GM12878 (cell line): Measurements from ENCODE around the gene NFYC. TPM values are rescaled to one million over a fixed set of nuclear protein-coding genes. Genes with fewer than 3 reads are reported as not detected.

Source experiments
- ATAC-seq: fragments of 200-7000 bp; cut with Tn5 transposase; 3 replicates; pipeline ENCODE4 v1.9.1; 2020; ENCODE audit warnings: mild to moderate bottlenecking, moderate library complexity
- BruUV-seq: library from RNA; stranded (reverse); fragments of 400-500 nt; replicated peaks from 2 replicates; lab custom pipeline; 2021; lab: Mats Ljungman, UMichigan
- CTCF ChIA-PET: fragments of 300-600 bp; sonication (Branson Sonifier 250); formaldehyde crosslinking; extraction: SDS; loops from one replicate; lab custom pipeline; 2021; ENCODE audit warnings: inconsistent platforms; lab: Yijun Ruan, JAX
- POLR2A ChIA-PET: fragments of 350-600 bp; formaldehyde crosslinking; extraction: SDS; loops from one replicate; lab custom pipeline; 2021; ENCODE audit warnings: inconsistent platforms; lab: Charles Lee
- RAD21 ChIA-PET: fragments of 300-600 bp; sonication (Branson Sonifier 250); formaldehyde crosslinking; loops from one replicate; lab custom pipeline; 2023; ENCODE audit warnings: antibody characterized with exemption; ENCODE audit not compliant: unreplicated experiment; lab: Charles Lee
- SMC1A ChIA-PET: fragments of 300-600 bp; sonication (Branson Sonifier 250); formaldehyde crosslinking; loops from one replicate; lab custom pipeline; 2023; ENCODE audit not compliant: unreplicated experiment, uncharacterized antibody; lab: Charles Lee
- DNase-seq: peaks from one replicate; pipeline ENCODE4 v3.0.0-alpha.2; 2011; ENCODE audit warnings: low read depth, low spot score
- FAIRE-seq: peaks from 3 replicates; lab custom pipeline; 2011; peaks lifted over from hg19 to GRCh38; lab: Jason Lieb, UNC
- H2AFZ ChIP-seq: 2 replicates; pipeline ENCODE4 v1.6.0; 2011; ENCODE audit warnings: low read depth, low read length, control low read depth; ENCODE audit not compliant: control insufficient read depth
- H3K27ac ChIP-seq: 2 replicates; pipeline ENCODE4 v1.5.1; 2011; ENCODE audit warnings: control low read depth; ENCODE audit not compliant: control insufficient read depth, insufficient read depth
- H3K27me3 ChIP-seq, 2 experiments: replicated peaks in 1 of 2; 2 replicates each; pipeline versions ENCODE4 v1.6.0 to v1.6.1; 2011; ENCODE audit warnings: low read length in 1 of 2; ENCODE audit not compliant: control insufficient read depth in 2 of 2, insufficient read depth in 2 of 2
- H3K36me3 ChIP-seq, 2 experiments: 2 replicates each; pipeline ENCODE4 v1.5.1; 2011; ENCODE audit warnings: low read length in 1 of 2; ENCODE audit not compliant: control insufficient read depth in 2 of 2, insufficient read depth in 2 of 2
- H3K4me1 ChIP-seq: 2 replicates; pipeline ENCODE4 v1.6.1; 2011; ENCODE audit warnings: mild to moderate bottlenecking, low read length, moderate library complexity, mixed read lengths; ENCODE audit not compliant: control insufficient read depth, insufficient read depth
- H3K4me2 ChIP-seq: 2 replicates; pipeline ENCODE4 v1.6.0; 2011; ENCODE audit warnings: control low read depth; ENCODE audit not compliant: control insufficient read depth, insufficient read depth
- H3K4me3 ChIP-seq: fragments of 200-600 bp; sonication (generic); 2 replicates; pipeline ENCODE4 v1.5.1; 2016
- H3K79me2 ChIP-seq: 2 replicates; pipeline ENCODE4 v1.6.0; 2011; ENCODE audit warnings: low read length; ENCODE audit not compliant: control insufficient read depth, insufficient read depth
- H3K9ac ChIP-seq: 2 replicates; pipeline ENCODE4 v1.8.0; 2011; ENCODE audit warnings: low read length, control low read depth, mixed read lengths; ENCODE audit not compliant: control insufficient read depth, insufficient read depth
- H3K9me3 ChIP-seq: replicated peaks from 3 replicates; pipeline ENCODE4 v1.5.1; 2011; ENCODE audit warnings: mild to moderate bottlenecking, low read length; ENCODE audit not compliant: control insufficient read depth, insufficient read depth
- H4K20me1 ChIP-seq: 2 replicates; pipeline ENCODE4 v1.6.0; 2011; ENCODE audit not compliant: control insufficient read depth, insufficient read depth
- GATAD2B ChIP-seq: fragments of 450-650 bp; conservative IDR thresholded peaks from 2 replicates; pipeline ENCODE4 v1.6.1; 2017; ENCODE audit warnings: low read depth, mild to moderate bottlenecking, moderate library complexity
- HDGF ChIP-seq: fragments of 450-650 bp; IDR thresholded peaks from 2 replicates; pipeline ENCODE4 v1.6.1; 2016; ENCODE audit warnings: antibody characterized with exemption
- KAT2A ChIP-seq: conservative IDR thresholded peaks from 2 replicates; pipeline ENCODE4 v1.6.1; 2011; ENCODE audit warnings: low read depth, low read length; ENCODE audit not compliant: control insufficient read depth
- KDM1A ChIP-seq: fragments of 200-600 bp; sonication (generic); IDR thresholded peaks from 2 replicates; pipeline ENCODE4 v1.6.1; 2016; ENCODE audit warnings: borderline replicate concordance
- KLF5 ChIP-seq: fragments of 450-650 bp; IDR thresholded peaks from 2 replicates; pipeline ENCODE4 v1.6.1; 2014; ENCODE audit warnings: mild to moderate bottlenecking; ENCODE audit not compliant: partially characterized antibody
- LARP7 ChIP-seq: fragments of 450-650 bp; IDR thresholded peaks from 2 replicates; pipeline ENCODE4 v1.6.1; 2017; ENCODE audit warnings: mild to moderate bottlenecking
- RELB ChIP-seq: fragments of 450-650 bp; IDR thresholded peaks from 2 replicates; pipeline ENCODE4 v1.6.1; 2017; ENCODE audit warnings: low read depth, mild to moderate bottlenecking, moderate library complexity
- TCF3 ChIP-seq: IDR thresholded peaks from 2 replicates; pipeline ENCODE4 v1.6.1; 2012; ENCODE audit warnings: low read depth, mild to moderate bottlenecking, low read length, borderline replicate concordance; ENCODE audit not compliant: insufficient read depth
- YBX1 ChIP-seq: fragments of 450-650 bp; IDR thresholded peaks from 2 replicates; pipeline ENCODE4 v1.6.1; 2016; ENCODE audit warnings: antibody characterized with exemption
- ZBTB40 ChIP-seq: fragments of 450-650 bp; IDR thresholded peaks from 2 replicates; pipeline ENCODE4 v1.6.1; 2016; ENCODE audit warnings: mild to moderate bottlenecking, moderate library complexity, borderline replicate concordance
- WGBS: methylation state at CpG from one replicate; pipeline ENCODE4 v1.1.6; 2016; ENCODE audit warnings: low lambda C conversion rate; ENCODE audit not compliant: insufficient replicate concordance, insufficient coverage; ENCODE audit errors: missing lambda C conversion rate; 5-methylcytosine and 5-hydroxymethylcytosine counted together
- in situ Hi-C: fragments of 300-500 bp; cut with MboI; formaldehyde crosslinking; loops from 9 replicates; pipeline ENCODE4 v1.14.3; 2018; ENCODE audit warnings: mixed read lengths
- intact Hi-C: fragments of 100-400 bp; cut with micrococcal nuclease; formaldehyde crosslinking; loops from one replicate; pipeline ENCODE4 v1.14.2; 2022; ENCODE audit not compliant: unreplicated experiment
- polyA plus RNA-seq, 11 experiments: library from polyadenylated mRNA; depleted of rRNA in 4 of 11; unstranded in 6 of 11; stranded (reverse) in 5 of 11; fragments of >200 nt; fragmentation: Nextera tagmentation in 4 of 11; fragmentation: Illumina TruSeq in 1 of 11; extraction: Ambion mirVana in 4 of 11; extraction: Trizol in 1 of 11; gene quantifications; 1 replicate in 1 of 11; 2 replicates in 10 of 11; pipeline versions ENCODE4 v1.2.1 to v1.2.3, GENCODE V29; 2011 to 2016; ENCODE audit warnings: inconsistent platforms in 2 of 11, missing spikeins in 2 of 11, low read depth in 1 of 11
- total RNA-seq, 4 experiments: library from RNA; depleted of rRNA in 3 of 4; stranded (reverse); fragments of >200 nt in 3 of 4; fragmentation: Illumina TruSeq in 1 of 4; extraction: Trizol in 1 of 4; gene quantifications; 2 replicates each; pipeline versions ENCODE4 v1.2.1 to v1.2.3, GENCODE V29; 2013 to 2021
- TF ChIP-seq, protein P1 (sequence below): fragments of 450-650 bp; IDR thresholded peaks from 2 replicates; pipeline ENCODE4 v1.6.1; 2016; ENCODE audit warnings: mild to moderate bottlenecking
- TF ChIP-seq, protein P2 (sequence below): fragments of 450-650 bp; IDR thresholded peaks from 2 replicates; pipeline ENCODE4 v1.6.1; 2017; ENCODE audit warnings: borderline replicate concordance
- TF ChIP-seq, protein P3 (sequence below): IDR thresholded peaks from 2 replicates; pipeline ENCODE4 v1.6.1; 2011; ENCODE audit warnings: borderline replicate concordance, low read depth, mild to moderate bottlenecking, moderate library complexity, low read length; ENCODE audit not compliant: insufficient read depth, poor library complexity, severe bottlenecking

NFYC gene
- total and polyA plus RNA-seq, 10 of the 15 experiments (the other 5 are each of a cell fraction or from before 2014, with no cell fraction given) = 4.3 to 84.2 (median 58.3) TPM

- no peak for TF ChIP-seq RELB
- TF ChIP-seq HDGF = no peak
- no peak for TF ChIP-seq KAT2A
- no peak for TF ChIP-seq YBX1
- TF ChIP-seq LARP7 = no peak
- no peak for TF ChIP-seq KLF5
- TF ChIP-seq KDM1A = no peak
- TF ChIP-seq, protein P1, sequence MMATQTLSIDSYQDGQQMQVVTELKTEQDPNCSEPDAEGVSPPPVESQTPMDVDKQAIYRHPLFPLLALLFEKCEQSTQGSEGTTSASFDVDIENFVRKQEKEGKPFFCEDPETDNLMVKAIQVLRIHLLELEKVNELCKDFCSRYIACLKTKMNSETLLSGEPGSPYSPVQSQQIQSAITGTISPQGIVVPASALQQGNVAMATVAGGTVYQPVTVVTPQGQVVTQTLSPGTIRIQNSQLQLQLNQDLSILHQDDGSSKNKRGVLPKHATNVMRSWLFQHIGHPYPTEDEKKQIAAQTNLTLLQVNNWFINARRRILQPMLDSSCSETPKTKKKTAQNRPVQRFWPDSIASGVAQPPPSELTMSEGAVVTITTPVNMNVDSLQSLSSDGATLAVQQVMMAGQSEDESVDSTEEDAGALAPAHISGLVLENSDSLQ = no peak
- TF ChIP-seq, protein P2, sequence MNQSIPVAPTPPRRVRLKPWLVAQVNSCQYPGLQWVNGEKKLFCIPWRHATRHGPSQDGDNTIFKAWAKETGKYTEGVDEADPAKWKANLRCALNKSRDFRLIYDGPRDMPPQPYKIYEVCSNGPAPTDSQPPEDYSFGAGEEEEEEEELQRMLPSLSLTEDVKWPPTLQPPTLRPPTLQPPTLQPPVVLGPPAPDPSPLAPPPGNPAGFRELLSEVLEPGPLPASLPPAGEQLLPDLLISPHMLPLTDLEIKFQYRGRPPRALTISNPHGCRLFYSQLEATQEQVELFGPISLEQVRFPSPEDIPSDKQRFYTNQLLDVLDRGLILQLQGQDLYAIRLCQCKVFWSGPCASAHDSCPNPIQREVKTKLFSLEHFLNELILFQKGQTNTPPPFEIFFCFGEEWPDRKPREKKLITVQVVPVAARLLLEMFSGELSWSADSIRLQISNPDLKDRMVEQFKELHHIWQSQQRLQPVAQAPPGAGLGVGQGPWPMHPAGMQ = no peak
Observed at GRCh38 chr1:40808002-40808401, 116.5 kb downstream of the NFYC start (continued).

- H3K79me2 ChIP-seq = no peaks in the 10 kb centered on the region
- no peak overlapping the region; the same call in 1 of the 2 replicates for H3K27ac ChIP-seq
- H4K20me1 ChIP-seq = no peaks in the 10 kb centered on the region
- in situ Hi-C loops (no loop called here), intact Hi-C loops (no loop called here)
- H3K36me3 ChIP-seq = no peaks in the 10 kb centered on the region
- RAD21 ChIA-PET = no interaction called here
- no peaks in the 10 kb centered on the region; the same call in 2 of the 3 replicates for H3K9me3 ChIP-seq
- FAIRE-seq (no peak), DNase-seq (no peak), ATAC-seq (no peak)
- POLR2A ChIA-PET = interaction anchor here (0.6 to 1.7 kb wide), 3 partner anchors 12 to 117 kb away, joined by 3 to 4 read pairs (median 3); partner anchors contain the start of gene NFYC
- no peaks in the 10 kb centered on the region for H3K27me3 ChIP-seq
- SMC1A ChIA-PET = interaction anchor here (0.9 to 2.9 kb wide), 3 partner anchors 13 to 56 kb away, joined by 3 to 13 read pairs (median 3); no protein-coding TSS in a partner anchor
- WGBS = 57% methylated on average over 3 of the region's 3 CpGs
- H3K9ac ChIP-seq = no peak overlapping the region
- CTCF ChIA-PET = interaction anchor here (2.9 kb wide), 1 partner anchor 35 kb away, joined by 20 read pairs; no protein-coding TSS in a partner anchor
- H2AFZ ChIP-seq = no peak overlapping the region
- H3K4me2 ChIP-seq = no peak overlapping the region
- no peak overlapping the region for H3K4me3 ChIP-seq
- peaks cover 24% of the 10 kb centered on the region for H3K4me1 ChIP-seq
- no TSS peak for BruUV-seq
- TF ChIP-seq TCF3 (no peak), ZBTB40 (no peak), GATAD2B (no peak)
- TF ChIP-seq, protein P3, sequence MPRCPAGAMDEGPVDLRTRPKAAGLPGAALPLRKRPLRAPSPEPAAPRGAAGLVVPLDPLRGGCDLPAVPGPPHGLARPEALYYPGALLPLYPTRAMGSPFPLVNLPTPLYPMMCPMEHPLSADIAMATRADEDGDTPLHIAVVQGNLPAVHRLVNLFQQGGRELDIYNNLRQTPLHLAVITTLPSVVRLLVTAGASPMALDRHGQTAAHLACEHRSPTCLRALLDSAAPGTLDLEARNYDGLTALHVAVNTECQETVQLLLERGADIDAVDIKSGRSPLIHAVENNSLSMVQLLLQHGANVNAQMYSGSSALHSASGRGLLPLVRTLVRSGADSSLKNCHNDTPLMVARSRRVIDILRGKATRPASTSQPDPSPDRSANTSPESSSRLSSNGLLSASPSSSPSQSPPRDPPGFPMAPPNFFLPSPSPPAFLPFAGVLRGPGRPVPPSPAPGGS = no peak
Observed at GRCh38 chr1:40808444-40808843, 116.9 kb downstream of the NFYC start.
